HG03175 (cell line): ENCODE measurements around the gene LHPP.
A peak's percentile ranks its signal among the peaks of the same experiment; 100 is the strongest.

Experiments
- ATAC-seq: cut with Tn5 transposase; IDR thresholded peaks from one replicate; pipeline ENCODE4 v1.9.1; 2021; ENCODE audit warnings: mild to moderate bottlenecking, moderate library complexity; ENCODE audit not compliant: unreplicated experiment

The LHPP gene

DNA sequence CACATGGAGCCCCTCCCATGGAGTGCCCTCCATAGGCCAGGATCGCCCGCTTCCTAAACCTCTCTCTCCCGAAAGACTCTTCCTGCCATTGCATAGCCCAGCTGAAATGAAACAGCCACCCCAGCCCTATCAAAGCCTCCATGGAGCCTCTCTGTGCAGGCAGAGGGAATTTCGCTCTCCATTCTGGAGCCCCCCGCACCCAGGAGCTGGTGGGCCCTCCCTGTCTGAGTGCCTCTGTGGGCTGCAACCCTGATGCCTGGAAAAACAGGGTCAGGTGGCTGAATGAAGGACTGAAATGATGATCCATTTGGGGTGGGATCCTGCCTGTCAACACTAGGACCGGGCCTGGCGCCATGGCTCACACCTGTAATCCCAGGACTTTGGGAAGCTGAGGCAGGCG is 176.1 kb downstream of the LHPP start:
- no peak for ATAC-seq

DNA sequence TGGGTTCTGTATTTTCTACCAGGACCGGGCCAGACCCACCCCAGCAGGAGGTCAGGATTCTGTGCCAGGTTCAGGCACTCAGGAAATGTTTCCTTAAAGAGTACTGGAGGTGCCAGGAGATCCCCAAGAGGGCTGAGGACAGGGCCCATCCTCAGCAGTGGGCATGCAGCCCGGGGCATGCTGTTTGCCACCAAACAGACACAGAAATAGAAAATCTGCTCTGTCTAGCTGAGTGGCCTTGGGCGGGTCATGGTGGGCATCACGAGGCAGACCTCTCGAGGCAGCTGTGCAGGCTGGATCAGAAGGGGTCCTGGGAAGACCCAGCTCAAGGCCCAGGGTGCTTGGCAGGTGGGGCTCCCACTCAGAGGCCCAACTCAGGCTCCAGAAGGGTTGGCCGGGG is 177.6 kb downstream of the LHPP start:
- no peak for ATAC-seq

DNA sequence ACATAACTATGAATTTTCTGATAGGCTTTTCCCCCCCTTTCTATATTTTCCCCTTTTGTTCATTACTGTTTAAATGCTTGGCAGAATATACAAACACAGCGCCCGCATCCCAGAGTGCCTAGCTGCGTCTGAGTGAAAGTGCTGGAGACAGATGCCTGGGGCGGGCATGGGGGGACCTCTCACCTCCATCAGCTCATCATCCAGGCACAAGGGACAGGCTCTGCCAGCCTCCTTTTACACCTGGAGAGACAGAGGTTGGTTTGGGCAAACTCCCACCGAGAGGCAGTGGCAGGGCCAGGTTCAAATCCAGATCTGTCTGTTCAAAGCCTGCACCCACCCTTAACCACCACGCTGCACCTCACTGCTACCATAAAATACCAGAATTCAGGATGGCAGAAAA is 178.0 kb downstream of the LHPP start:
- no peak for ATAC-seq

DNA sequence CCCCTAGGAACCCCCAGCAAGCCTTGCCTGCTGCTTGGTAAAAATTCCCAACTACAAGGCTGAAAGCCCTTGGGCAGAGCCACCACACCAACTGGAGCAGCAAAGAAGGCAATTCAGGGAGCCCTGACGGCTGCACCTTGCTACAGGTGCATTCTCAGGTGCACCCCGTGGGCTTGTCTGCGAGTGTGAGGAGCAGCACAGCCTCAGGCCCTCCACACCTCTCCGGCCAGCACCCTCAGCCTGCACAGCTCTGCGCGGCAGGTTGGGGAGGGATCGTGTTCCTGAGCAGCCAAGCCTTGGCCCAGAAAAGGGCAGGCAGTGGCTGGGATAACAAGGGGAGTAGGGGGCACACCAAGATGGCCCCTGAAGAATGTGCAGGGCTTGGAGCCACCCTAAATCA is 178.4 kb downstream of the LHPP start:
- ATAC-seq, result no peak

DNA sequence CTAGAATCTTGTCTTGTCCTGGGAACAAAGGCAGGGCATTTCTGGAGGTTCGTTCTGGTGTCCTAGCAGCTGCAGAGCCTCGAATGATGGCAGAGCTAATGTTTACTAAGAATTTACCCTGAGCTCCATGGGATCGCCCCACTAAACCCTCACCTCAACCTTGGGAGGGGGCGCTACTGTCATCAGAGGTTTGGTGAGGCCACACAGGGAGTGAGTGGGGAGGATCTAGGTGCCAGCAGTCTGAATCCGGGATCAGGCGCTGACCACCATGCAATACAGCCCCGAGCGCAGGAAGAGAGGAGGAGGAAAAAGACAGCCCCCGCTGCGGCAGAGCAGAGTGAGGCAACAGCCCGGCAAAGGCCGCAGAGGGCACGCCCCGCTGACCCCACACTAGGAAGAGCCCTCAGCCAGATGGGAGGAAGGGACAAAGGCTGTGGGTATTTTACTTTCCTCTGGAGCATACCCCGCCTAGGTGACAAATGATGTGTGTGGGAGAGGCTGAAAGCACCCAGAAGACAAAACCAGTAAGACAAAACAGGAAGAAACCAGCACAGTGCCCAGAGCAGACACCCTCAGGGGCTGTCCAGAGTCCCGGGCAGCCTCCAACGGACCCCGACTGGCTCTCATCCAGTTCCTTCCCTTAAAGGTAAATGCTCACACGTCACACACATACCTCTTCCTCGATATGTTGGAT is 179.1 kb downstream of the LHPP start:
- ATAC-seq, result peak; percentile 42

DNA sequence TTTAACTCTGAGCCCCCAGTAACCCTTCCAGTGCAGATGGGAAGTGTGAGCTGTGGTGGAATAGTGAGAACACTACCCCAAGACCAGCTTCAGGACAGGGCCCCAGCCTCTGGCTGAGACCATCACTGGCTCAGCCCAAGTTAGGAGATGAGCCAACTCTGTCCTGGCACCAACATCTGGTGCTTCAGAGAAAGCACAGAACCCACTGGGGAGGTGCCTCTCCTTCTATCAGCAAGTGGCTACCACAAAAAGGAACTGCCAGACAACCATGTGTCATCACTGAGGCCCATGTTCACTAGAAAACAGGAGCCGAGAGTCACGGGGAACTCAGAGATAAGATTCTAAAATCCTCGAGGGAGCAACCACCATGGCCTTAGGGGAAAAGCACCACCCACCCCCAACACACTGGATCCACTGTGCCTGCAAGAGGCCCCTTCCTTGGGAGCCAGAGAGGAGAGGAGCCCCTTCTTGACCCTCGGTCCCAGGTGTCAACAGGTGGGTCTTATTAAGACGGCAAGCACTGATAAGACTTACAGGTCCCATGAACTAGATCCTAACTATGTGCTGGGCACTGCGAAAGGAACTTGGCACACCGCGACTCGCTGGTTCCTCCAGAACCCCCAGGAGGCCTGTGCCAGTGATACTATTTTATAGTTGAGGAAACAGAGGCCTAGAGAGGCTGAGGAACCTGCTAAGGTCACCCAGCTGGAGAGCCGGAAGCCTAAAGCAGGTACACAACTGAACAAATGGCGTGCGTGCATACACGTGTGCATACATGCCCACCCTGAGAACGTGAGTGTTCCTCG is 179.9 kb downstream of the LHPP start:
- peak; percentile 48 for ATAC-seq

DNA sequence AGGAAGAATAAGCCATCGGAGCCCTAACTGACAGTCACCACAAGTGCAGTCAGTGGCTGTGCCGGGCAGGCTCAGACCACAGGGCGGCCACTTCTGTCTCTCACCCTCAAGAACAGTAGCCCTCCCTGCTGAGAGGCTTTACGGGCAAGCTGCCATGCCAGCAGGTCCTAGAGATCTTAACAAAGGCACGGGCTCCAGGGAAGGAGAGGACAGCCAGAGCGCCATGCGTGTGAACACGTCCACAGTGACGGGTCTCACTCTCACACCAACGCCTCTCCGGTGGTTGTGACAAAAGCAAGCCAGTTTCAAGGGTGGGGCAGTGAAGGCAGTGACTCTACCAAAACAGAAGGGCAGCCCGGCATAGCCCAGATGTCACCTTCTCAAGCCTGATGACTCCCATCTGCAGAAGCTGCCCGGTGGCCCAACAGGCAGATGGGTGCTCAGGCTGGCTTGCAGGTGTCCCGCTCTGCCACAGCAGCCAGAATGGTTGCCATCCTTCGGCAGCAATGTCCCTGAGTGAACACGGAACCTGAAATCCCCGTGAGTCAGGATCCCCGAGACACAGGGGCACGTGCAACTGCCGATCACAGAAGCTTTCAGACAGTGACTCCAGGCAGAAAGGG is 180.6 kb downstream of the LHPP start:
- no peak for ATAC-seq

DNA sequence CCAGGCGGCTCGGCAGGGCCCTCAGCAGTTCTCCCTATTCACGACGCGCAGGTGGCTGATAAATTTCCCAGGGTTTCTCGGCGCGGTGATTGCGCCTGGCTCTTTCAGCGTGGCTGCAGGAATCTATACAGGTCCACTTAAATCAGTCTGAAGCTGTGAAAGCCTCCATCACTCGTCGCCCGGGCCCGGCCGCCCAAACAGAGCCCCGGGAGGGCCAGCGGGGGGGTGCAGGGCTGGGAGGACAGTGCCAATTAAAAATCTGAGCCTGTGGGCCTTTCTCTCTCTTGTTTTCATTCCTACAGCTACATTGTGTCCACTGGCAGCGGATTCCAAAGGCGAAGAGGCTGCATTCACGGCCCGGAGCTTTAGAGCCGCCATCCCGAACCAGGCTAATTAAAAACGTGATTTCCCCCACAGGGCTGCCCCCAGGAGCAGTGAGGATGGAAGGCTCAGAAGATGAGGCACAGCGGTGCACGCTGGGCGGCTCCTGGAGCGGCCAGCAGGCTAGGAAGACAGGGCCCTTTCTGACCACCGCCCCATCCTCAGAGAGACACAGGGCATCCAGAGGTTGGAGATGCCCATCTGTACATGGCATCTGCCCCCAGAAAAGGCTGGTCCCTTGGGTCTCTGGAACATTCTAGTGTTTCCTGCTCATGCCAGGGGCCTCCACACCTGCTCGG is 181.8 kb downstream of the LHPP start:
- ATAC-seq, result no peak

DNA sequence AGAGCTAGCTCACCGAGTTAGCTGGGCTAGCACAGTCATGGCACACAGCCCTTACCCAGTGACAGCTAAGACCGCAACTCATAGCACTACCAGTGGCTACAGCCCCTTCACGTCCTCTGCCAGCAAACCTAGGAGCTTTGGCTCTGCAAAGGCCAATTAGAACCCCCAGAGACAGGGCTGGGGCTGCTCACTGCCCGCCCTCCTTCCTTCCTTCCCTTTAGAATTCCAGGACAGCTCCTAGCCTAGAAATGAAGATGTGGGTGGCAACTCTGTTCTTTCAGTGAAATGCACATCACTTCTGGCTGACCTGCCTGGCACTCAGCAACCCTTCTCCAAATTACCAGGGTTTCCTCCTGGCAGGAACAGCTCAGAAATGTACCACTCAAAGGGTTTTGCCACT is 182.6 kb downstream of the LHPP start:
- ATAC-seq, result no peak

DNA sequence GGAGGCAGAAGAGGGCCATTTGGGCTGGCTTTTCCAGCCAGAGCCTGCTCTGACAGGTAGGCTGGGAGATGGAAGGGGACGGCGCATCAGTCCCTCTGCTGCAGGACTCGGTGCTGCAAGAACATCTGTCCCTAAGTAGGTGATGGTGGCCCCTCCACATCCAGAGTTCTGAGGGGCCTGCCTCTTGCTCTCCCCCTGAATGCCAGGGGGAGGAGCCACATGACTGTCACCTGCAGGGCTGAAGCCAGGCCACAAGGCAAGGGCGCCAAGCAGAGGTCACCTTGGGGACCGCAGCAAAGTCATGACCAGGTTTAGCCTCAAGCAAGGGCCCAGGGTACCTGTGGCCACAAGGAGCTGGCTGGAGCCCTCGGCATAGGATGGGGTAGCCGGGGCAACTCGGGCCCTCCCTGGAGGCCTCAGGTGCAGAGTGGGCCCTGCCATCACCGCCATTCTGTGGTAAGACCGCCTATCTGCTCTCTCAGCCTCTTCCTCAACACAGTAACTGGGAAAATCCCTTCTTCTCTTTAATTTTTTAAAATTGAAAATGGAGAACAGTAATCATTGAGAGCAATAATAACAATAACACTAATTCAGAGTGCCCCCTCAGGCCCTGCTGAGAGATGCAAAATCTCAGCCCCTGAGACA is 183.3 kb downstream of the LHPP start:
- no peak for ATAC-seq

DNA sequence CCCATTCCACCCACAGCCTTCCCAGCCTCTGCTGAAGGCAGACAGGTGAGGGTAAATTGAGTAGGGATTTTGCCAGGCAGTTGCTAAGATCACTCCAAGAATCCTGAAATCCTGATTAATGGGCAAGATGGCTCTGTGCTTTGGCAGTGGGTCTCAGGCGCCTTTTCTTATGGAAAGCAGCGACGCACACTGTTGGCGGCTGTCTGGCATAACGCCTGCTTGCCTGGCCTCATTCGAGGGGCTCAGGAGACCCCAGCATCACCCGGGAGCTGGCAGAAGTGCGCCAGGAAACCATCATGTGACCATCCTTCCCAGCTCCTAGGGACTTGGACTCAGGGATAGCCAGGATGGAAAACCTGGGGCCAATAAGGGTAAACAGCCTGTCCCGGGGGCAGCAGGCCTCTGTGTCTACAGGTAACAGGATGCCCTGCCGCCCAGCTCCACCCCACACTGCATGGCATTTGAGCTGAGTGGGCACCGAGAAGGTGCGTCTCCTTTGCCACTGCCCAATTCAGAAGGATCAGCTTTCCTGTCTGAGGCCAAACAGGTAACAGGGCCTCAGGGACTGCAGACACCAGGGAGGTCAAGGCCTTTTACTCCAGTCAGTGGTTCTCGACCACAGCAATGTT is 184.0 kb downstream of the LHPP start:
- ATAC-seq, result no peak

DNA sequence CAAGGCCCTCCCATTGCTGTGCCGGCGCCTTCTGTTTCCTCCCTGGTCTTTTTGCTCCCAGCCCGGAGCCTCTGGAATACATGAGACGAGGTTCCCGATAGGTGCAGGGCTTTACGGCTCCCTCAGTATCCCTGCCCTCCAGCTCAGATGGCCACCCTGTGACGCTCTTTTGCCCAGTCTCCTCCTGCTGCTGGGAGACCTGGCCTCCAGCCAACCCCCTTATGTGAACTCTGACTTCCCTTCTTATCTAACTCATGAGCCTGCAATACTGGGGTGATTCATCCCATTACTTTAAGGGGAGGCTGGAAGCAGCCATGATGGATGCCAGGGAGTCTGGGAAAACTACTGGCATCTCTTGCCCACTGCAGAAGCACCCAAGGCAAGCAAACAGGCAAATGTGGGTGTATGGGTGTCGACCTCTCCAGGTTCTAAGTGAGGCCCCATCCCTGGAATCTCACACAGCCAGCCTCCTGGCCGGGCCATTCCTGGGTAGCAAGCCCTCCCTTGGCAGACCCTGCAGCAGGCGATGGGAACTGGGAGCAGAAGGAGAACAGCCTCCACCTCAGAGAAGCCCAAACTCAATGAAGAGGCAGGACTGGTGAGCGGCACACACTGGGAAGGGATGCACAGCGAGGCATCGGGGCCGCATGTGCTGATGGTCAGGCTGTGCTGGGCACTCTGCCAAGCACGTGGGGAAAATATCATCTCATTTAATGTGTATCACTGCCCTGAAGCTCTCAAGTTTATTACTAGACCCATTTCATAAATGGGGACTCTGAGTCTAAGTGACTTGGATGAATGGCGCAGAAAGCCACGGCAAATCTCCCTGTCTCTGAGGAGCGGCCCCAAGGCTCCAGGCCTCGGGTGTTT is 185.1 kb downstream of the LHPP start:
- ATAC-seq, result no peak

DNA sequence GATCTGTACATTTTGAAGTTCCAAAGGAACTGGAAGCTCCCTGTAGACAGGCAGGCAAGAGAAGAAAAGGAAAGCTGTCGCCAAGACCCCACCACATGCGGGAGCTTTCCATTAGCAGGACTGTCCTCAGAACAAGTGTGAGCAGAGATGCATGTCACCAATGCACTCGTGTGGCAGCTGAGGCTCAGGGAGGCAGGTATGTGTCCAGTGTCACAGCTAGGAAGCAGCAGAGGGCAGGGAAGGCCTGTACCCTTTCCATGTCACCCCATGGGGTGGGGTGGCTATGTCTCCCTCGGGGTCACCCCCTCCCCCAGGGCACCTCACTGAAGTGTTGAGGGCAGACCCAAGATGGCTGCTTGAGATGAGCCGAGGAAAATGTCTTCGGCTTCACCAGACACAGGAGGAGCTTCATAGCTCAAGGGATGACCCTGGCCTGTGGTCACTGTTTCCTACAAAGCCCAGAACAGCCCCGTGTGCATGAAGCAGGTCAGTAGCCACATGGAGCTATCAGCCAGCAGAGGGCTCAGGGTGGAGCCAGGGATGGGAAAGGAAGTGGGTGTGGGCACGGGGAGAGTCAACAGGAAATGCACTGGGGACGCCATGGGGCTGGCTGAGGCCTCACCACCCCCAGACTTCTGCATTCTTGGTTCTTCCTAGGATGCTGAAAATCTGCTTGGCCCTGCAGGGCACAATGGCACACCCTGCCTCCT is 186.0 kb downstream of the LHPP start:
- peak; percentile 73 for ATAC-seq

DNA sequence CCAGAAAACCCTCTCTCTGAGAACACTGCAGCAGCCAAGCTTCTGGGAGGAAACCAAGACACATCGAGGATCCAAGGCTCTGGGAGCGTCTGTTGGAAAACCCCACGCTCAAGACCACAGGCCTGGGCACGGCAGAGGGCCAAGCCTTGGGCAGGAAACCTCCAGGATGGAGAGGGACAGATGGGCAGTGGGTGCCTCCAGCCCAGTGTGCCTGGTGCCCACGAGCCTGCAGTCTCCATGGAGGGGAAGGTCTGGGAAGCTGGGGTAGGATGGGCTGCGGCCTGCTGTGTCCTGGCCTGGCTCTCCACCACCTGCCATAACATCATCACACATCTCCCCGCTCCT is 186.5 kb downstream of the LHPP start:
- ATAC-seq, result no peak

DNA sequence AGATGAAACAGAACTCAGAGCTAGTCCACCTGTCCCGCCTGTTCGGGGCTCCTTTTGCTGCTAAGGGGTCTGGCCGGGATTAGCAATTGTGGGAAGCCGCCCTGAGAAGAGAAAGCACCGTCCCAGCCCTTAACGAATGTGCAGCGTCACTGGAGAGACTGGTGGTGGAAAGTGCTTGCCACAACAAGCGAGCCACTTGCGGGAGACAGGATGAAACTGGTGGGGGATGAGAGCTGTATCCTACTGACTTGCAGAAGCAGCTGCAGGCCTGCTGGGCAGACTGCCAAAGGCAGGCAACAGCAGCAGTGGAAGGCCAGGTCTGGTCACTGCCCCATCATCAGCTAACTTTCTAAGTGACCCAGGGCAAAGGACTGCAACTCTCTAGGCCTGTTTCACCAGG is 187.1 kb downstream of the LHPP start:
- ATAC-seq, result no peak

DNA sequence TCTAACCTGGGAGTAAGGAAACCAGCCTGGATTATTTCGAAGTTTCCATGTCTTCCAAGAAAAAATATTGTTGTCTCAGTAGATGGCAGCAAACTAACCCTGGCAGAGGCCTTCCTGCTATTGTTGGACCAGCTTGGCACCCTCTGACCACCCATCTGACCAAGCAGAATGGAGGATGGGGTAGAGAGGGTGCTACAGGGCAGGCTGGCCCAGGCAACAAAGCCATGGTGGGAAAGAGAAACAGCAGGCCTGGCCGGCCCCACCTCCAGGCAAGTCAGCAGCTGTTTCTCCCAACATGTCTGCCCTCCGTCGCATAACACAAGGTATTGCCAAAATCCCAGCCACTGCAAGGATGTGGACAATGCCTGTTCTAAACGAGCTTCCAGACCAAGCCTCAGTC is 187.6 kb downstream of the LHPP start:
- ATAC-seq, result no peak

DNA sequence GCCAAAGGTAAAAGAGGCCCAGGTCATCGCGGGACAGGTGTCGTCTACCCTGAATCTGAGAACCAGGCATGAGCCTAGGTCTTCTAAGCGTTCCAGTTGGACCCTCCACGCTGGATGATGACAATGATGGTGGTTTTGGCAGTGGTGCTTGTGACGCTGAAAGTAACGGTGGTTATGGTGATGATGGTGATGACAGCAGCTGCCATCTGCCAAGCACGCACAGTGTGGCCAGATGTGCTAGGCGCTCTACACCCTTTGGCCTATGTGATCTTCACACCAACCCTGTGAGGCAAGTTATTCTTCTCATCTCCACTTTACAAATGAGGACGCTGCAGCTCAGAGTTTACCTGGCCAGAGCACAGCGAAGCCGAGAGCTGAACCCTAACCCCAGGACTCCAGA is 188.6 kb downstream of the LHPP start:
- no peak for ATAC-seq

DNA sequence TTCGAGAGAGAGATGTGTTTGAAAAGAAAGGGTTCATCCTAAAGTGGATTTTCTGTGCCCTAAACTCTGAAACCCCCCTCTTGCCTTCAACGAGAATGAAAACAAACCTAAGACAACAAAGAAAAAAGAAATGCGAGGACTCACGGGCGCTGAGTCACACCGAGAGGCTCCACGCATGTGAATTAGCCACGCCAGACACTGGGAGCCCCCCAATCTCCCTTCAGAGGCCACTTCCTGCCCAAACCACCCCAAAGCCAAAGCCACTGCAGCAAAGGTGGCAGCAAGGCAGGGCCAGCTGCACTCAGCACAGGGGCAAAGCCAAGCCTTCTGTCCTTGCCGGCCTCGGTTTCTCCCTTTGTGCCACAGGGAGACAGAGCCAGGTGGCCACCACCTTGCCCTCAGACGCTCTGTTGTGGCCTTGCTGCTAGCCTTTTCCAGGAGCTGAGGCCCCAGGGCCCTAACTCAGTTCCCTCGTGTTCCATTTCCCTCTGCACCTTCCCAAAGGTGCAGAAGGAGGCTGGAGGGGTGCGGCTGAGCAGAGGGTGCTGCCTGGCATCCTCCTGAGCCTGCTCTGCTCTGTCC is 189.3 kb downstream of the LHPP start:
- no peak for ATAC-seq

DNA sequence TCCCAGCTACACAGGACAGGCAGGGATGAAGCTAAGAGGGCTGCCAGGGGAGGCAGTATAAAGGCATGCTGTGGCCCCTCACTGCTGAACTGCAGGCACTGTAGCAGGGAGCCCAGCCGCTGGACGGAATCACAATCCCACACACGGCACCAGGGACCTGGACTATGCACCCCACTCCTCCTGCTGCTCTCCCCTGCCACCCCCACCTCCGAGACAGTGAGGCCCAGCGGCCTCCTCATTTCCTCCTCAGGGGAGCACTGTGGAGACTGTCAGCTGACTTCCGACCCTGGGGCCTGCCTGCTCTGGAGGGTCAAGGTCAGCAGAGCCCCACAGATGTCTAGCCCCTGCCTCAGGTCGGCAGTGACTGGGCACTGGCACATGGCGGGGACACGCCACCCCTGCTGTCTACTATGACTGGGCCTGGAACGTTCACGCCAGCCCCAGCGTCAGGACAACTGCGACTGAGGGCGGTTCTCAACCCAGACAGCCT is 189.8 kb downstream of the LHPP start:
- no peak for ATAC-seq
